Posterior vena cava (tissue), 2 donors: ENCODE results near the gene SF3B4. TPM values are rescaled to one million over a fixed set of nuclear protein-coding genes. Genes with fewer than 3 reads are reported as not detected.

ENCODE experiments used
- total RNA-seq, 2 donors: library from RNA; stranded (reverse); fragmentation: NEBNext Ultra II Directional; extraction: Animal tissue kit (Norgen Biotek cat#: 25700); gene quantifications; one replicate each; pipeline ENCODE4 v1.2.1, GENCODE V29; 2021
- donor health status: DM: yes; HTN: yes; CAD: no.
- donor health status: DM: yes; HTN: yes; CAD: no.

SF3B4 gene
- total RNA-seq, 2 donors from 2014 or later = 37.2 to 38.0 TPM

Other genes with a start within 250 kb of the SF3B4 start
- 10 to 100 TPM in 1 of 2 donors, 1 to 10 TPM in 1; 5.6 to 11.2 TPM for gene FCGR1A, start 145.1 kb downstream of the SF3B4 start, total RNA-seq
- 10 to 100 TPM; 10.7 to 11.4 TPM for gene BOLA1, start 28.2 kb downstream of the SF3B4 start, total RNA-seq
- gene SV2A, start 10.0 kb downstream of the SF3B4 start, total RNA-seq = 1 to 10 TPM; 7.5 TPM
- gene MTMR11, start 9.1 kb upstream of the SF3B4 start, total RNA-seq = 10 to 100 TPM; 18.4 to 23.7 TPM
- gene OTUD7B, start 82.9 kb upstream of the SF3B4 start, total RNA-seq = 10 to 100 TPM; 20.9 to 38.3 TPM
- 10 to 100 TPM; 42.1 to 44.1 TPM for gene VPS45, start 140.0 kb upstream of the SF3B4 start, total RNA-seq
- 100 to 1,000 TPM in 1 of 2 donors, 10 to 100 TPM in 1; 55.6 to 103 TPM for gene PLEKHO1, start 222.1 kb upstream of the SF3B4 start, total RNA-seq